CD4-positive, alpha-beta T cell treated with Interleukin-15 for 4 hours (primary cell): ENCODE data around the gene AASDH.
"Not testable (repeated sequence)": the region's sequence is repeated elsewhere in the genome, so short reads cannot be mapped to it uniquely, and the experiment has no call there.

Experiments
- DNase-seq: peaks from one replicate; pipeline ENCODE4 v3.0.0-alpha.2; 2020; ENCODE audit warnings: low spot score

AASDH gene

GRCh38 chr4:56400560-56400959 lies 13.3 kb upstream of the AASDH start:
- no peak for DNase-seq

- DNase-seq = no peak
Measured at GRCh38 chr4:56391270-56391669, 4.0 kb upstream of the AASDH start.

GRCh38 chr4:56389558-56389957 lies 2.3 kb upstream of the AASDH start:
- no peak for DNase-seq

- DNase-seq = no peak
Measured at GRCh38 chr4:56388306-56388705, 1.0 kb upstream of the AASDH start.

GRCh38 chr4:56386091-56386490 lies 1.2 kb downstream of the AASDH start:
- DNase-seq = no peak

GRCh38 chr4:56375458-56375857 lies 11.8 kb downstream of the AASDH start:
- no peak for DNase-seq

GRCh38 chr4:56374956-56375355 lies 12.3 kb downstream of the AASDH start:
- DNase-seq = no peak

GRCh38 chr4:56372774-56373173 lies 14.5 kb downstream of the AASDH start:
- DNase-seq = no peak

GRCh38 chr4:56371426-56372220 lies 15.7 kb downstream of the AASDH start:
- no peak for DNase-seq

GRCh38 chr4:56370377-56370776 lies 16.9 kb downstream of the AASDH start:
- no peak for DNase-seq

- not testable (repeated sequence) for DNase-seq
Measured at GRCh38 chr4:56362981-56363380, 24.3 kb downstream of the AASDH start.

GRCh38 chr4:56360071-56360470 lies 27.2 kb downstream of the AASDH start:
- DNase-seq = no peak

- no peak for DNase-seq
Measured at GRCh38 chr4:56356650-56357049, 30.6 kb downstream of the AASDH start.

- DNase-seq = no peak
Measured at GRCh38 chr4:56348576-56348975, 38.7 kb downstream of the AASDH start.

- no peak for DNase-seq
Measured at GRCh38 chr4:56345458-56345857, 41.8 kb downstream of the AASDH start.

GRCh38 chr4:56342746-56343145 lies 44.5 kb downstream of the AASDH start:
- no peak for DNase-seq

- no peak for DNase-seq
Measured at GRCh38 chr4:56330691-56331090, 56.6 kb downstream of the AASDH start.

- no peak for DNase-seq
Measured at GRCh38 chr4:56326363-56326762, 60.9 kb downstream of the AASDH start.

GRCh38 chr4:56324011-56324610 lies 63.2 kb downstream of the AASDH start:
- DNase-seq = no peak

GRCh38 chr4:56323327-56323726 lies 64.0 kb downstream of the AASDH start:
- no peak for DNase-seq

- no peak for DNase-seq
Measured at GRCh38 chr4:56321251-56321650, 66.0 kb downstream of the AASDH start.

GRCh38 chr4:56320293-56320692 lies 67.0 kb downstream of the AASDH start:
- DNase-seq = no peak

- no peak for DNase-seq
Measured at GRCh38 chr4:56318555-56318954, 68.7 kb downstream of the AASDH start.

- no peak for DNase-seq
Measured at GRCh38 chr4:56317749-56318148, 69.5 kb downstream of the AASDH start.
